Esophagus squamous epithelium (tissue), 5 donors: Measurements from ENCODE around the gene CISD1. TPM values are rescaled to one million over a fixed set of nuclear protein-coding genes. Genes with fewer than 3 reads are reported as not detected.

ENCODE experiments used
- DNase-seq: peaks from one replicate; lab custom pipeline; 2025; lab: John Stamatoyannopoulos, UW
- H3K27ac ChIP-seq, 4 donors: fragments of 200-600 bp; sonication (generic); one replicate each; pipeline ENCODE4 v1.5.1; 2016 to 2019; ENCODE audit warnings: mild to moderate bottlenecking in 1 of 4
- H3K27me3 ChIP-seq, 4 donors: fragments of 200-600 bp; sonication (generic); 1 replicate in 3 of 4; 2 replicates in 1 of 4; pipeline versions ENCODE4 v1.5.1 to v1.6.0; 2017 to 2021; ENCODE audit warnings: antibody characterized with exemption in 1 of 4
- H3K36me3 ChIP-seq, 3 donors: fragments of 200-600 bp; sonication (generic); one replicate each; pipeline ENCODE4 v1.5.1; 2016 to 2019
- H3K4me1 ChIP-seq, 3 donors: fragments of 200-600 bp; sonication (generic); one replicate each; pipeline ENCODE4 v1.5.1; 2017 to 2019
- H3K4me3 ChIP-seq, 4 donors: fragments of 200-600 bp; sonication (generic); 1 replicate in 3 of 4; 2 replicates in 1 of 4; pipeline ENCODE4 v1.5.1; 2016 to 2019; ENCODE audit warnings: mild to moderate bottlenecking in 2 of 4, moderate library complexity in 1 of 4
- H3K9me3 ChIP-seq, 3 donors: fragments of 200-600 bp; sonication (generic); one replicate each; pipeline ENCODE4 v1.5.1; 2016 to 2019
- POLR2A ChIP-seq, 4 donors: fragments of 450-650 bp; IDR thresholded peaks; one replicate each; pipeline ENCODE4 v1.6.1; 2017; ENCODE audit warnings: antibody characterized with exemption in 4 of 4, mild to moderate bottlenecking in 4 of 4, moderate library complexity in 3 of 4
- WGBS, 2 donors: methylation state at CpG; one replicate each; pipeline ENCODE4 v1.1.5; 2018; 5-methylcytosine and 5-hydroxymethylcytosine counted together
- intact Hi-C: fragments of 100-400 bp; cut with DNase I; formaldehyde crosslinking; loops from one replicate; pipeline ENCODE4 v1.15.0; 2022
- total RNA-seq, 4 donors: library from RNA; depleted of rRNA; stranded (reverse); fragments of >200 nt; gene quantifications; one replicate each; pipeline ENCODE4 v1.1.0, GENCODE V29; 2016
- TF ChIP-seq, protein P1 (sequence below), 6 experiments: fragments of 450-650 bp in 4 of 6; fragments of 200-600 bp in 2 of 6; sonication (generic) in 2 of 6; IDR thresholded peaks; one replicate each; pipeline ENCODE4 v1.5.1; 2016 to 2019; ENCODE audit warnings: antibody characterized with exemption in 6 of 6, mild to moderate bottlenecking in 4 of 6, moderate library complexity in 4 of 6
- donor health status: DM: yes; HTN: yes; CAD: no.

The CISD1 gene
- total RNA-seq, 4 donors from 2014 or later = 11.0 to 25.1 (median 17.6) TPM

DNA sequence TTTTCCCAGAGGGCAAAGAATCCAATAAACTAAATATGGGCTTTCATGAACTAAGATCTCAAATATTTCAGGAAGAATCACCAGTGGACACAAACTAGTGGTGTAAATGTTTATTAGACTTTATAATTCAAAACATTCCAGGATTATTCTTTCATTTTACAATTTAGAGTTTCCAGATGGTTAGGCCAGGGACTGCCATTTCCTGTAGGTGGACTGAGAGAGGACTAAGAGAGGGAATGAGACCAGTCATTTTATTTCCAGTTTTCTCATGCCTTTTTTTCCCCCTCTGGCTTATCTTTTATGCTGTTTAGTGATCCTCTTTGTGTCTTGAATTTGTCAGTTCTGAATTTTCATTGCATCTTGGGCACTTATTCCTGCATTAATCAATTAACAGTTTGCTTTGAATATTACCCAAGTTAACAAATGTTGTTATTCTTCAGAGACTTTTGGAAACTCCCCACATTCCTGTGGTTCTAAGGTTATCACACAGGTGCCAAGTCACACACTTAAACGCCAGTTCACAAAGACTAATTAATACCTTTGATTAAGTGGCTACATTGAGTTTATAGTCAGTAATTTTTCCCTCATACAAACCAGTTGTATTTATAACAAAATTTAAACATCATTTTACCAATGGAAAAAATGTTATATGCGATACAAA, 12.3 kb downstream of the CISD1 start:
- Histone ChIP-seq H3K9me3 (no peaks in the 10 kb centered on the region), H3K4me3 (no peak overlapping the region), H3K27me3 (no peaks in the 10 kb centered on the region), H3K4me1 (peaks cover 0 to 32% (median 20%) of the 10 kb centered on the region in 3 donors), H3K36me3 (peaks cover 0 to 30% (median 0%) of the 10 kb centered on the region in 3 donors), H3K27ac (peak overlapping the region in 1 of 4 donors; percentile 23)
- 37 to 43% methylated on average over 2 of the region's 2 CpGs for WGBS, 2 donors
- intact Hi-C loops = no loop called here
- DNase-seq = no peak
- TF ChIP-seq, protein P1, sequence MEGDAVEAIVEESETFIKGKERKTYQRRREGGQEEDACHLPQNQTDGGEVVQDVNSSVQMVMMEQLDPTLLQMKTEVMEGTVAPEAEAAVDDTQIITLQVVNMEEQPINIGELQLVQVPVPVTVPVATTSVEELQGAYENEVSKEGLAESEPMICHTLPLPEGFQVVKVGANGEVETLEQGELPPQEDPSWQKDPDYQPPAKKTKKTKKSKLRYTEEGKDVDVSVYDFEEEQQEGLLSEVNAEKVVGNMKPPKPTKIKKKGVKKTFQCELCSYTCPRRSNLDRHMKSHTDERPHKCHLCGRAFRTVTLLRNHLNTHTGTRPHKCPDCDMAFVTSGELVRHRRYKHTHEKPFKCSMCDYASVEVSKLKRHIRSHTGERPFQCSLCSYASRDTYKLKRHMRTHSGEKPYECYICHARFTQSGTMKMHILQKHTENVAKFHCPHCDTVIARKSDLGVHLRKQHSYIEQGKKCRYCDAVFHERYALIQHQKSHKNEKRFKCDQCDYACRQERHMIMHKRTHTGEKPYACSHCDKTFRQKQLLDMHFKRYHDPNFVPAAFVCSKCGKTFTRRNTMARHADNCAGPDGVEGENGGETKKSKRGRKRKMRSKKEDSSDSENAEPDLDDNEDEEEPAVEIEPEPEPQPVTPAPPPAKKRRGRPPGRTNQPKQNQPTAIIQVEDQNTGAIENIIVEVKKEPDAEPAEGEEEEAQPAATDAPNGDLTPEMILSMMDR (IDR thresholded peaks at IDR 0.05) = no peak
- no peak for TF ChIP-seq POLR2A (IDR thresholded peaks at IDR 0.05)

DNA sequence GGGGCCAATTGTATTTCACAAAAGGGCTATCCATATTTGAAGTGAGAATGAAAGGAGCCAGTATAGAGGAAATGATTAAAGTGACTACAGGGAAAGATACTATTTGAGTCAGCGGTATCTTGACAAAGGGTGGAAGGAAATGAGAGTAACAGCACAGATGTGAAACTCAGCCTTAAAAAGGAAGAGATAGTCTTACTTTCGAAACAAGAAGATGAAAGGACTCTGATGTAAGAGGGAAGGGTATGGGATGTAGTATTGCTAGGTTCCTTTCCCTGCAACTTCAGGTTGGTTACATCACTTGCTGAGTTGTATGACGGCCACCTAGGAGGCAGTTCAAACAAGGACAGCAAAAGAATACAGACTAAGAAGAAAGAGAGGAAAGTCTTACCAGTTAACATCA, 13.7 kb downstream of the CISD1 start:
- 13 to 15% methylated on average over 3 of the region's 3 CpGs for WGBS, 2 donors
- intact Hi-C loops = no loop called here
- Histone ChIP-seq H3K4me3 (no peak overlapping the region), H3K27me3 (no peaks in the 10 kb centered on the region), H3K27ac (peak overlapping the region in 3 of 4 donors; percentile 39 to 50 (median 43)), H3K36me3 (peaks cover 0 to 22% (median 0%) of the 10 kb centered on the region in 3 donors), H3K4me1 (peaks cover 0 to 32% (median 20%) of the 10 kb centered on the region in 3 donors), H3K9me3 (no peaks in the 10 kb centered on the region)
- TF ChIP-seq POLR2A (IDR thresholded peaks at IDR 0.05) = no peak
- TF ChIP-seq, protein P1 (IDR thresholded peaks at IDR 0.05) = no peak
- DNase-seq = no peak

DNA sequence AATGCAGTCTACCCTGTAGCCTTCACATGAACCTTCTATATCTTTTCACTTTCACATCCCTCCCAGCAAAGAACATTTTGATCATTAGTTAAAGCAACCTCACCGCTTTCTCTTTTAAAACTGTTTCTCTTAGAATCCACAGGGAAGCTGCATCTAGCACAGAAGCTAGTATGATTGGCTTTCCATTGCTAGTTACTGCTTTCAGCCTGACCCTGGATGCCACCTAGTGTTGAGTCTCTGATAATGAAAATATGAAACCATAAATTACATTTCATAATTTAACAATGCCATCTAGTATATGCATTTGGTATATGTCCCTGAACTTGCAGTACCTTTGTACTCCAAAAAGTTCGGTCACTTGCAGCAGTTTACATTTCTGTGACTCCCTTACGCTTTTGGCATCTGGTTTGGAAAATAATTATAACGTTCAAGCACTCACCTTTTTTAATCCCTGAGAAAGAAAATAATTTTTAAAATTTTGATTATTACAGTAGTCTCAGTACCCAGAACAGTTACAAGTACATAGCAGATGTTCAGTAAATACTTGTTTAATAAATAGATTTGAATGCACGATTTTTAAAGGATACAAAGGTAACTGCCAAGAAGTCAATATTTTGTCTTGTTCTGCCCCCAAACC, 22.7 kb downstream of the CISD1 start:
- Histone ChIP-seq H3K4me3 (no peak overlapping the region), H3K9me3 (no peaks in the 10 kb centered on the region), H3K27me3 (no peaks in the 10 kb centered on the region), H3K27ac (no peak overlapping the region), H3K36me3 (no peaks in the 10 kb centered on the region), H3K4me1 (no peaks in the 10 kb centered on the region)
- TF ChIP-seq POLR2A (IDR thresholded peaks at IDR 0.05) = no peak
- TF ChIP-seq, protein P1 (IDR thresholded peaks at IDR 0.05) = peak in 5 of 6 experiments; percentile 73 to 88 (median 74)
- intact Hi-C loops = loop anchor here (5.0 kb wide), 1 partner anchor 114 kb away; no protein-coding TSS in a partner anchor
- WGBS, 2 donors = 39 to 51% methylated on average over 5 of the region's 5 CpGs
- DNase-seq = no peak

DNA sequence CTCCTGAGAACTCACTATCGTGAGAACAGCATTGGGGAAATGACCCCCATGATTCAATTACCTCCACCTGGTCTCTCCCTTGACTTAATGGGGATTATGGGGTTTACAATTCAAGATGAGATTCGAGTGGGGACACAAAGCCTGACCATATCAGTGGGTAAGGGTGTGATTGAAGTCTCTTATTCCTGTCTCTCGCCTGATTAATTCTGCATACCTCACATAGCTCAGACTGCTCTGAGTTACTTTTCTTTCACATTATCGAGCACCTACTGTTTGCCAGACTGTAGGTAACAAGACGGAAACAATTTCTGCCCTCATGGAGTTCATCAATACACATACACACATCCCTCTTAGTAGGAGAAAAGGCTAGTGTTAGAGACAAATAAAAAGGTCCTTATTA, 25.0 kb downstream of the CISD1 start:
- no peaks in the 10 kb centered on the region for H3K27me3 ChIP-seq
- H3K9me3 ChIP-seq = no peaks in the 10 kb centered on the region
- DNase-seq = no peak
- 80 to 81% methylated on average over 5 of the region's 5 CpGs for WGBS, 2 donors
- no peaks in the 10 kb centered on the region for H3K36me3 ChIP-seq
- H3K4me1 ChIP-seq = no peaks in the 10 kb centered on the region
- no peak for TF ChIP-seq POLR2A (IDR thresholded peaks at IDR 0.05)
- TF ChIP-seq, protein P1 (IDR thresholded peaks at IDR 0.05) = no peak
- intact Hi-C loops = loop anchor here (5.0 kb wide), 1 partner anchor 117 kb away; no protein-coding TSS in a partner anchor
- no peak overlapping the region for H3K27ac ChIP-seq
- H3K4me3 ChIP-seq = no peak overlapping the region

DNA sequence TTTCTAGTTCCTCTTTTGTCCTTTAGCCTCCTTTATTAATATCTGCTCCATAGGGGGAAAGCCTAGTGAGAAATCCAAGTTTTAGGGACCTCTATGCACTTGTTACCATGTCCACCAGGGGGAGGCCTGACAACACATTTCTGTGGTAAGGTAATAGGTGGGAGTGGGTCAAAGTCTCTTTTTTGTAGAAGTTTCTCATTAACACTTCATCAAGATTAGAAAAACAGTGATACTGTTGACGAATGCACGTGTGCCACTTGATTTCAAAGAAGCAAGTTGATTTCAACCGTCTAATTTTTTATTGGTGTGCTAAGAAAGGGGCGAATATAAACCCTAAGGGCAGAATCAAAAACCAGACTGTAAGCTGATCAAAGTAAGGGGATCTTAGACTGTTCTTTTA, 30.6 kb downstream of the CISD1 start:
- no peak for DNase-seq
- no peak overlapping the region for H3K4me3 ChIP-seq
- H3K36me3 ChIP-seq = no peaks in the 10 kb centered on the region
- H3K4me1 ChIP-seq = no peaks in the 10 kb centered on the region
- intact Hi-C loops = no loop called here
- TF ChIP-seq, protein P1 (IDR thresholded peaks at IDR 0.05) = peak; percentile 41 to 77 (median 72)
- TF ChIP-seq POLR2A (IDR thresholded peaks at IDR 0.05) = no peak
- no peak overlapping the region for H3K27ac ChIP-seq
- peaks cover 0 to 18% (median 0%) of the 10 kb centered on the region in 4 donors for H3K27me3 ChIP-seq
- WGBS, 2 donors = 13 to 16% methylated on average over 4 of the region's 4 CpGs
- H3K9me3 ChIP-seq = no peaks in the 10 kb centered on the region
